ENCODE results near the gene MT1E.
"Not testable (repeated sequence)": the region's sequence is repeated elsewhere in the genome, so short reads cannot be mapped to it uniquely, and the experiment has no call there.

MT1E gene

GRCh38 chr16:56649271-56649670 lies 23.7 kb downstream of the MT1E start:
- no peak for FAIRE-seq

- no peak for FAIRE-seq
Measured at GRCh38 chr16:56649820-56650219, 24.2 kb downstream of the MT1E start.

GRCh38 chr16:56651586-56651985 lies 26.0 kb downstream of the MT1E start, which contains the start of gene MT1B:
Gene MT1B (plus strand): TSS chr16:56651886. CDS start chr16:56651954, 68 bp downstream.
- no peak for FAIRE-seq

- FAIRE-seq, result no peak
Measured at GRCh38 chr16:56652600-56652999, 27.0 kb downstream of the MT1E start.

GRCh38 chr16:56653218-56653617 lies 27.6 kb downstream of the MT1E start:
- no peak for FAIRE-seq

GRCh38 chr16:56657555-56658326 lies 32.2 kb downstream of the MT1E start, which contains the start of gene MT1F:
Gene MT1F (plus strand): TSS chr16:56657959. CDS start chr16:56658059, 100 bp downstream.
- FAIRE-seq, result no peak

- FAIRE-seq, result no peak
Measured at GRCh38 chr16:56658327-56658875, 32.8 kb downstream of the MT1E start.

GRCh38 chr16:56662357-56663354 lies 37.1 kb downstream of the MT1E start:
- no peak for FAIRE-seq

- no peak for FAIRE-seq
Measured at GRCh38 chr16:56664506-56664905, 38.9 kb downstream of the MT1E start.

- not testable (repeated sequence) for FAIRE-seq
Measured at GRCh38 chr16:56665286-56666261, 40.0 kb downstream of the MT1E start.

GRCh38 chr16:56667581-56668571 lies 42.3 kb downstream of the MT1E start, which contains the start of gene MT1G:
Gene MT1G (minus strand): TSS chr16:56668065. CDS start chr16:56667993, 72 bp downstream.
- FAIRE-seq, result no peak

- FAIRE-seq, result no peak
Measured at GRCh38 chr16:56669005-56669839, 43.6 kb downstream of the MT1E start, which contains the start of gene MT1H. Gene MT1H (plus strand): TSS chr16:56669814. CDS start chr16:56669885, 71 bp downstream.

GRCh38 chr16:56669840-56670619 lies 44.4 kb downstream of the MT1E start:
- FAIRE-seq, result no peak

GRCh38 chr16:56670620-56670934 lies 45.0 kb downstream of the MT1E start:
- FAIRE-seq, result no peak

- not testable (repeated sequence) for FAIRE-seq
Measured at GRCh38 chr16:56671691-56672090, 46.1 kb downstream of the MT1E start.

GRCh38 chr16:56672171-56672570 lies 46.6 kb downstream of the MT1E start:
- FAIRE-seq, result not testable (repeated sequence)

GRCh38 chr16:56672761-56673536 lies 47.4 kb downstream of the MT1E start:
- no peak for FAIRE-seq

- FAIRE-seq, result peak; percentile 37
Measured at GRCh38 chr16:56673921-56674320, 48.3 kb downstream of the MT1E start.

Measured in A204.1 (cell line).